ENCODE results near the gene ZNF416. TPM values are rescaled to one million over a fixed set of nuclear protein-coding genes. Genes with fewer than 3 reads are reported as not detected.

The ZNF416 gene
- total and polyA plus RNA-seq, 2 donors (not counting 1 experiment from before 2014, with no cell fraction given), result 1.6 to 13.9 TPM

DNA sequence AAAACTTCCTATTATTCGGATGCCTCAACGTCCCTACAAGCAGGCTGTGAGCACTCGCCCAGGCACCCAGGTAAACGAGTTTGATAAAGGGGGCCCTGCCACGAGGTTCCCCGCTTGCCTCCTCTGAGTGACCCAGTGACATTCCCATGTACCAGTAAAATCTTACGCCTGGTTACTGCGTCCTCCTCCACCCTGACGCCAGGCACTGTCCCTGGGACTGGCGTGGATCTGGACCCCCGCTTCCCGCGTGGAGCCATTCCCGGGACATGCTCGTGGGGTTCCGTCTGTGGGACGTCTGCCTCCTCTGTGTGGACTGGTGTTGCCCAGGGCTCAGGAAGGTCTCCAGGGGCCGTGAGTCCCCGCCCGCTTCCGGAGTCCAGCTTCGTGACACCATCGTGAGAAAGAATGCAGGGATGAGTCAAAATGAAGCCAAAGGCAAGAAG lies 18.6 kb downstream of the ZNF416 start:
- 44% methylated on average over 22 of the region's 23 CpGs for WGBS (ENCODE audit: insufficient coverage)
- intact Hi-C loops (cut with micrococcal nuclease), result no loop called here
- TF ChIP-seq, protein P1, sequence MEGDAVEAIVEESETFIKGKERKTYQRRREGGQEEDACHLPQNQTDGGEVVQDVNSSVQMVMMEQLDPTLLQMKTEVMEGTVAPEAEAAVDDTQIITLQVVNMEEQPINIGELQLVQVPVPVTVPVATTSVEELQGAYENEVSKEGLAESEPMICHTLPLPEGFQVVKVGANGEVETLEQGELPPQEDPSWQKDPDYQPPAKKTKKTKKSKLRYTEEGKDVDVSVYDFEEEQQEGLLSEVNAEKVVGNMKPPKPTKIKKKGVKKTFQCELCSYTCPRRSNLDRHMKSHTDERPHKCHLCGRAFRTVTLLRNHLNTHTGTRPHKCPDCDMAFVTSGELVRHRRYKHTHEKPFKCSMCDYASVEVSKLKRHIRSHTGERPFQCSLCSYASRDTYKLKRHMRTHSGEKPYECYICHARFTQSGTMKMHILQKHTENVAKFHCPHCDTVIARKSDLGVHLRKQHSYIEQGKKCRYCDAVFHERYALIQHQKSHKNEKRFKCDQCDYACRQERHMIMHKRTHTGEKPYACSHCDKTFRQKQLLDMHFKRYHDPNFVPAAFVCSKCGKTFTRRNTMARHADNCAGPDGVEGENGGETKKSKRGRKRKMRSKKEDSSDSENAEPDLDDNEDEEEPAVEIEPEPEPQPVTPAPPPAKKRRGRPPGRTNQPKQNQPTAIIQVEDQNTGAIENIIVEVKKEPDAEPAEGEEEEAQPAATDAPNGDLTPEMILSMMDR (IDR thresholded peaks at IDR 0.05), result no peak
- TF ChIP-seq EZH2 (IDR thresholded peaks at IDR 0.05; ENCODE audit: borderline replicate concordance, insufficient read depth, low read depth, low read length, poor library complexity, severe bottlenecking), result no peak
- Histone ChIP-seq H3K4me1 (ENCODE audit: control insufficient read depth in 2 of 2, insufficient read depth in 2 of 2, low read length in 2 of 2) (peaks cover 19 to 21% of the 10 kb centered on the region in 2 donors), H3K79me2 (ENCODE audit: control insufficient read depth, insufficient read depth, low read length) (peaks cover 36% of the 10 kb centered on the region), H3K9ac (ENCODE audit: low read length) (peak overlapping the region; percentile 94), H3K4me3 (ENCODE audit: control extremely low read depth in 1 of 5, extremely low read depth in 1 of 5, insufficient read depth in 1 of 5, low read depth in 2 of 5, low read length in 4 of 5) (peak overlapping the region; percentile 64 to 98 (median 92)), H4K20me1 (ENCODE audit: control insufficient read depth, insufficient read depth, low read length, poor library complexity, severe bottlenecking) (peaks cover 5% of the 10 kb centered on the region), H3K27me3 (replicated peaks in 1 of 4; ENCODE audit: control extremely low read depth in 1 of 4, control insufficient read depth in 3 of 4, insufficient read depth in 4 of 4, low read length in 3 of 4) (peaks cover 0 to 4% (median 2%) of the 10 kb centered on the region in 4 experiments), H2AFZ (ENCODE audit: insufficient read depth, low read depth, low read length, poor library complexity, severe bottlenecking) (peak overlapping the region; percentile 99), H3K27ac (ENCODE audit: low read length in 2 of 2) (peak overlapping the region; percentile 28 to 69), H3K36me3 (replicated peaks in 1 of 2; ENCODE audit: control extremely low read depth in 1 of 2, control insufficient read depth in 1 of 2, extremely low read depth in 1 of 2, insufficient read depth in 2 of 2, low read length in 1 of 2) (peaks cover 0 to 8% of the 10 kb centered on the region in 2 experiments), H3K4me2 (replicated peaks; ENCODE audit: low read depth, low read length, poor library complexity, severe bottlenecking) (peak overlapping the region; percentile 92), H3K9me3 (ENCODE audit: control extremely low read depth in 1 of 3, control insufficient read depth in 2 of 3, insufficient read depth in 1 of 3, low read length in 2 of 3) (peaks cover 11 to 29% (median 23%) of the 10 kb centered on the region in 3 donors)
- ATAC-seq (ENCODE audit: low read depth), result peak; percentile 7
- H3K4me3 Mint-ChIP-seq, result peak overlapping the region; percentile 94
- H3K4me1 Mint-ChIP-seq, result peaks cover 30% of the 10 kb centered on the region
- CTCF ChIA-PET, result interaction anchor here (1.0 kb wide), 1 partner anchor 17 kb away, joined by 4 read pairs; no protein-coding TSS in a partner anchor
- H3K27me3 Mint-ChIP-seq, result peaks cover 13% of the 10 kb centered on the region
- no peak for DNase-seq
- POLR2A ChIA-PET, result no interaction called here
- peaks cover 8% of the 10 kb centered on the region for H3K9me3 Mint-ChIP-seq (ENCODE audit: insufficient read depth)
- peak overlapping the region; percentile 86 for H3K27ac Mint-ChIP-seq

DNA sequence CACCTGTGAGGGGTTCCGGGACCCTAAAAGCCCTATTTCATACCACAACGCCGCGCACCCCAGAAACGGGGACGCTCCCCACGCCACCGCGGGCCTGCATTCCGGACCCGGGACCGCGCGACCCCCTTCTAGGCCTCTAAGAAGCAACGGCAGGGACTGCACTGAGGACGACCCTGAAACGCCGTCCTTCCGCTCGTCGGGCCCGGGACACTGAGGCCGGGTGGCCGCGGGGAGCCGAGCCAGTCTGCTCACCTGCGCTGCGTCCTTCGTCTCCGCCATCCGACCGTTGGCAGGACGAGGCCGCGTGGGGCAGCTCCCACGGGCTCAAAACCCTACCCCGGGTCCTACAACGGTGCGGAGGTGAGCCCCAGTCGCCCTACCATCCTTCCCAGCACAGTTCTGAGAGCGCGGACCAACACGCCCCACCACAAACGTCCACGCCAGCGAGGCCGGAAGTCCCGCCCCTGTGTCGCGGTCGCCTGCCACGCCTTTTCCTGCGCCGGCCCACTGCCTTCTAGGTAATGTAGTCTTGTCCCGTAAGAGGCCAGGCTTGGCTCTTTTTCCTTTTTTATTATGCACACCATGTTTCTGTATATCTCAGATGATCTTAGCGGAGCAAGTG lies 19.2 kb downstream of the ZNF416 start, which contains the start of gene ZNF550:
Gene ZNF550 (minus strand): TSS at position 460 of the 622 bp plus-strand sequence. CDS start 181 bp downstream, at position 279.
- H3K27ac Mint-ChIP-seq, result peak within 1 kb of the TSS; percentile 86
- DNase-seq (peak; percentile 87), ATAC-seq (ENCODE audit: low read depth) (peak; percentile 99)
- H3K27me3 ChIP-seq (replicated peaks in 1 of 4; ENCODE audit: control extremely low read depth in 1 of 4, control insufficient read depth in 3 of 4, insufficient read depth in 4 of 4, low read length in 3 of 4), result peaks cover 0 to 4% (median 2%) of the 10 kb centered on the region in 4 experiments
- H3K27me3 Mint-ChIP-seq, result peaks cover 13% of the 10 kb centered on the region
- peaks cover 19 to 21% of the 10 kb centered on the region in 2 donors for H3K4me1 ChIP-seq (ENCODE audit: control insufficient read depth in 2 of 2, insufficient read depth in 2 of 2, low read length in 2 of 2)
- ChIA-PET CTCF (interaction anchor here (1.0 kb wide), 1 partner anchor 18 kb away, joined by 4 read pairs; no protein-coding TSS in a partner anchor), POLR2A (interaction anchor here (0.6 kb wide), 1 partner anchor 535 kb away, joined by 4 read pairs; no protein-coding TSS in a partner anchor)
- peaks cover 7% of the 10 kb centered on the region for H3K9me3 Mint-ChIP-seq (ENCODE audit: insufficient read depth)
- H3K9ac ChIP-seq (ENCODE audit: low read length), result peak within 1 kb of the TSS; percentile 94
- H3K4me1 Mint-ChIP-seq, result peaks cover 30% of the 10 kb centered on the region
- intact Hi-C loops (cut with micrococcal nuclease), result loop anchor here (1.0 to 2.0 kb wide), 4 partner anchors 20 to 73 kb away; partner anchors contain the start of genes ZNF211, ZNF419 and ZNF549
- WGBS (ENCODE audit: insufficient coverage), result under 1% methylated on average over 55 of the region's 56 CpGs
- H3K79me2 ChIP-seq (ENCODE audit: control insufficient read depth, insufficient read depth, low read length), result peaks cover 36% of the 10 kb centered on the region
- peaks cover 11 to 24% (median 21%) of the 10 kb centered on the region in 3 donors for H3K9me3 ChIP-seq (ENCODE audit: control extremely low read depth in 1 of 3, control insufficient read depth in 2 of 3, insufficient read depth in 1 of 3, low read length in 2 of 3)
- H3K27ac ChIP-seq (ENCODE audit: low read length in 2 of 2), result peak within 1 kb of the TSS; percentile 28 to 69
- no peak for TF ChIP-seq EZH2 (IDR thresholded peaks at IDR 0.05; ENCODE audit: borderline replicate concordance, insufficient read depth, low read depth, low read length, poor library complexity, severe bottlenecking)
- TF ChIP-seq, protein P1 (IDR thresholded peaks at IDR 0.05), result no peak
- peak within 1 kb of the TSS; percentile 92 for H3K4me2 ChIP-seq (replicated peaks; ENCODE audit: low read depth, low read length, poor library complexity, severe bottlenecking)
- peak within 1 kb of the TSS; percentile 99 for H2AFZ ChIP-seq (ENCODE audit: insufficient read depth, low read depth, low read length, poor library complexity, severe bottlenecking)
- peaks cover 5% of the 10 kb centered on the region for H4K20me1 ChIP-seq (ENCODE audit: control insufficient read depth, insufficient read depth, low read length, poor library complexity, severe bottlenecking)
- peak within 1 kb of the TSS; percentile 94 for H3K4me3 Mint-ChIP-seq
- H3K4me3 ChIP-seq (ENCODE audit: control extremely low read depth in 1 of 5, extremely low read depth in 1 of 5, insufficient read depth in 1 of 5, low read depth in 2 of 5, low read length in 4 of 5), result peak within 1 kb of the TSS; percentile 64 to 98 (median 92)
- peaks cover 3 to 11% of the 10 kb centered on the region in 2 experiments for H3K36me3 ChIP-seq (replicated peaks in 1 of 2; ENCODE audit: control extremely low read depth in 1 of 2, control insufficient read depth in 1 of 2, extremely low read depth in 1 of 2, insufficient read depth in 2 of 2, low read length in 1 of 2)

Measured in B cell (primary cell).